Eye (tissue), 1 donor: ENCODE results near the gene ZNF521.

Experiments used
- DNase-seq: peaks from one replicate; pipeline ENCODE4 v3.0.0-alpha.2; 2015

The ZNF521 gene

DNA sequence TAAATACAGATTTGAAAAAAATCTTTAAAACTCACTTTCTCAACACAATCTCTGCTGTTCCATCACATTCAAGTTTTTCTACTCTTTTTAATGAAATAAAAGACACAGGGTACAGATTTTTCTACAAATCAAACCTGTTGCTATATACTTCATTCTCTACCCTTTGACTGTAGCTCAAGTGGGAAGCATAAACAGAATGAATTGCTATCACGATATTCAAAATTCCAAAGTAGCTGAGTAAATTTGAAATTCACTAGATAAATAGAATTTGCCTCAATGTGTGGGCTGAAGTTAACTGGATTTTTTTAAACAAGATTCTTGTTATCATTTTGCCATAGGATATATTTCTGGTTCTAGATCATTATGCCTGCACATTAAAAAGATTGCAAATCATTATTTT lies 185.9 kb downstream of the ZNF521 start:
- DNase-seq, result no peak

DNA sequence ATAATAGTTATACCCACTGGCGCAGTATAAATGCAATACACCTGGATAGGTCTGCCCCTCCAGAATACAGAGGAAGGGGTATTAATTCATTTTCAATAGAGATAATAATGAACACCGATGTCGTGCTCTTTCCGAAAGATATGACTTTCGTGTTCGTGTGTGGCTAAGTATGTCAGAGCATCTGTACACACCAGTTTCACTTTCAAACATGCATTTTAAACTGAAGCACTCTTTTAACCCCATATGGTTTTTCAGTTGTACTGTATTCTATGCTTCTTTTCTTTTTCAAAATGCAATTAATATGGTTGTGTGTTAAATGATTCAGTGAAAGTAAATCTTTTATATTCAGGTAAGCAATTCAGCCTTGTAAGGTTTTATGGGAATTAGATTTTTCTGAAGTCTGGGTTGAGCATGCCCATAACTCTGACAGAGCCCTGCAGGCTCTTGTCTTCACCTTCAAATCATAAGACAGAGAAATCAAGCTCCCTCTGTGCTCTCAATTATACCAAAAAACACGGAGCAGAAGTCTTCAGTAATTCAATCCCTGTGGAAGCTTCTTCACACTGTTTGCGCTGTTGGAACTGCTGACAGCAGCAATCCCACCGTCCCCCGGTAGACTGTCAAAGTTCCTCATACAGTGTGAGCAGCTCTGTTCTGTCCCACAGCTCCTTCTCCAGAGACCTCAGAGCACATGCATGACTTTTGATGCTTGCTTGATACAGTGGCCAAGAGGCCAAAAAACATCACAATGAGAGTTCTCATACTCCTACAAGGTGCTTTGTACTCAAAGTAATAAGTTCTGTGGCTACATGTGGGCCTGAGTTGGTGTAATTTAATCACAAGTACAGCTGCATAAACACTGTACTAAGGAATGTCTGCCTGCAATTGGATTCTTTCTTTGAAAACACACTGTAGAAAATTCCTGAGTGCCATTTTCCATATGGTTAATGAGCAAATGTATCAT lies 186.8 kb downstream of the ZNF521 start:
- DNase-seq, result peak; percentile 71

DNA sequence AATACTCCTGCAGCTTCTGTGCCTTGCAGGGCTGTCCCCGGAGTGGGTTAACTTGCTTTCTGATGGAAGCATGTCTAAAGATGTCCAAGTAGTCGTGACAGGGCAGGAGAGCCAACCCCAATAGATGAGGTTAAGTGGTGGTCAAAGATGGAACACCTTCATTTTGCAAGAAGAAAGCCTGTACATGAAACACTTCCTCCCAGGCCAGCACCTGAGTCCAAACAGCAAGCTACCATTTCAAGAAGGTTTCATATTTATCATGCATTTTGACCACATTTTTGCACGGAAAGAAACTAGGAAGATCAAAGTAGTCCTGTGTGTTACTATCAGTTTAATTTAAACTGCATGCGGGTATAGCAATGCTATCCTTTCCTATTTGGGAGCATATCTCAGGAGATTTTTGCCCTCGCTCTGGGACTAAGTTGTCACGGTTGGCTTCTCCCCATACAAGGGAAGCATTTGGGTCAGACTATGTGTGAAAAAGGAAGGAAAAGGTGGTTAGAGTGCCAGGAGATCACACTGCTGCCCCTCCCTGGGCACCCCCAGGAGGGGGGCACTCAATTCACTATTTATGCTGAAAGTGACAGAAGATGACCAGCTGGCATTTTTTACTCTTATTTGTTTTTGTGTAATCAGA lies 187.6 kb downstream of the ZNF521 start:
- DNase-seq, result no peak

DNA sequence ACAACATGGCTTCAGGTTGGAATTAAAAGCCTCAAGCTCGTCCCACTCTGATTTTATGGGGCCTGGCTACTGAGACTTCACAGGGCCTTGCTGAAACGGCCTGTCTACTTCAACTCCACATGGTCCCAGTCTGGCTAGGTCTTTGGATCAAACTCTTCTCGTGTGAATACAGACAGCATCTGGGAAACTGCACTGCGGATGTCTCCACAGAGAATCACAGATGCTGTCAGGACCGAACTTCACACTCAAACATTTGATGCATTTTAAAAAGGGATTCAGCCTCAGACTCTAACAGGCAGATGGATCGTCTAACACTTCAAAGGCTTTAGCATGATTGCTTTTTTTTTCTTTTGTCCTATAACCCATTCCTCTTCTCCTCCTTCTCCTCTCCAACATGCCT lies 198.5 kb downstream of the ZNF521 start:
- DNase-seq, result no peak

DNA sequence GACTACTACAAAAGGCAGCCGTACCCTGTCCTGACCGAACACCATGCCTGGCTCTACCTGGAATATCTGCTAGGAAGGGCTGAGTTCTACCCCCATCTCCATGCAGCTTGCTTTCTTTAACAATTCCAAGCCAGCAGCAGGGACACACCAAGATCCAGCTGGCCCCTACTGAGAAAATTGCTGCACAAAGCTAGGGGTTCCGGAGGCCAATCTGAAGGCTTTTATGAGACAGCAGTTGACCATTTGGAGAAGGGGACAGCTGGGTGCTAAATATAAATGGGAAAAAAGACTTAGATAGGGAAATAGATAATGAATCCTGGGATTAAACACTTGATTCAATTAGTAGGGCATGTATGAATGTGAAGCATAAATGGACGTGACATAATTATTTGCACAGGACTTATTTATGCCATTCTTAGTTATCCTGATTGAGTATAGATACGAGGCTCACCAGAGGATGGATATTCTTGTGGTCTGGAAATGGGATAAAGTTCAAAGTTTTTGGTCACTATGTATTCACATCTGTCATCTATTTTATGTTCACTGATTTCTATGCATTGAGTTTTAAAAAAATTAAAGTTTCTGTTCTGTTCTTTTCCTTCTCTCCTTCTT lies 204.0 kb downstream of the ZNF521 start:
- DNase-seq, result no peak

DNA sequence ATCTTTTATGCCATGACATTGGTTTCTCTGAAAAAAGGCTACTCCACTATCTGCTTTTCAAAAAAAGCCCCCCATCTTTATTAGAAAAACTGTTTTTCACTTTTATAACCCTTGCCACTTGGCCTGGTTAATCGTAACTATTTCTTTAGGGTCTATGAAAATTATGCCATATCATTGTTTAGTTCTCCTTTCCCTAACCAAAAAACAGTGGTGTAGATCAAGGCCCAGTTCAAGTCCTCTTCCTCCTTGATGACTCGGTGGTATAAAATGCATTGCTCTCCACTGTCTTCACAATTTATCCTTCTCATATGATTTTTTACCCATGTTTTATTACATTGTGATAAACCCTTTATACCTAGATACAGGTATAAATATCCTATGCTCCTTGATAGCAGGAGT lies 205.5 kb downstream of the ZNF521 start:
- no peak for DNase-seq

DNA sequence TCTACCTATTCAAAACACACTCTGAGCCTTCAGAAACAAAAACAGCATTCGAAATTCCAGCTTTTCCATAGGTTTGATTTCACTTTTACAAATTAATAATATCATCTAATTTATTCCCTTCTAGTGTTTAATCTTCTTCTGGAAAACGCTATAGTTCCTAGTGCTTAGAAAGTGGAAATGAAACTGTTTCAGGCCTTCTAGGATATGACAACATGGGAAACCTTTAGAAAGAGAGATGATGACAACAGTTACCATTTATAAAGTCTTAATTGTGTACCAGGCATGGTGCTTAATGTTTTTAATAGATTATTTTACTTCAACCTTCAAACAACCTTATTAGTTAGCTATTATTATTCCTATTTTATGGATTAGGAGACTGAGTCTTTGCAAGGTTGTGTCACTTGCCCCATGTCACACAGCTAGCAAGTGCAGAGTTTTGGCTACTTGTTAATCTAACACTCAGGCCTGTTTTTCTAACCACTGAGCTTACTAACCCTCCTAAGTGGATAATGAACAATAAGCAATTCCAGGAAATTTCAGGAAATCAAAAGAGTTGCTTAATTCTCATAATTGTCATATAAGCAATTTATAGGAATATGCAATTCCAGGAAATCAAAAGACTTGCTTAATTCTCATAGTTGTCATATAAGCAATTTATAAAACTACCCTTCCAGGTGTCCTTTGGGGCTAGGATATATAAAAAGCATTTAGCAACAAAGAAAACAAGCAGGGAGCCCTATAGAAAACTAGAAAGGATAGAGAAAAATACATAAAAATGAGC lies 206.0 kb downstream of the ZNF521 start:
- no peak for DNase-seq

DNA sequence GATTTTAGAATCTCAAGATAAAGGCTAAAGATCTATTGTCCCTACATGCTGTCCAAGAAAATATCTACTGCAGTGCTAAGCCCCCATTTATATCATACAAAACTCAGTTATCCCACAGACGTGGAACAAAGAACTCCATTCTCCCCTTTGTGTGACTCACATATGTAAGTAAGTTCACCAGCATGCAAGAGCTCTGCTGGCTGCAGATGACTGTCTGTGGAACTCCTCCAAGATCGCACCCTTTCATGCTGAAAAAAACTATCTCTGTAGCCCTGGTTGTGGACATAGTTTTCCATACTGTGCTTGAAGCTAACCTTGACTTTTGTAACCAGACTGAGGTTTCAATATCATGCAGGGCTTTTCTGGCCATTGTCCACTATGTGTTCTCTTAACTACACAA lies 207.1 kb downstream of the ZNF521 start:
- no peak for DNase-seq

DNA sequence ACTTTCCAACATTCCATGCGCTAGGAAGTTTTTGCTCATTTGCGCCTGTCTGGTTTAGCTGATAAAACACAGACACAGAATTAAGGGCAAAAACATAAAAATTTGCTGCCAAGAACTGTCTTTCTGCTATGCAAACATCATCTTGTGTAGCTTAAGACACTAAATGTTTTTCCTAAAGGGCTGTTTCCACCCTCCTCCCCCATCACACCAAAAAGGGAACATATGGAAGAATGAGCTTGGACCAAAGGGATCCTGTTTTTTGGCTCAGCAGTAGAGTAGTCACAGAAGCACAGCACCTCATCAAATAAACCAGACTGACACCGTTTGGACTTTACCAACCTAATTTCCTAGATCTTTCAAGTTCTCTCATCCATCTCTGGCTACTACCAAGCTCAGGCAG lies 210.1 kb downstream of the ZNF521 start:
- DNase-seq, result peak; percentile 45

DNA sequence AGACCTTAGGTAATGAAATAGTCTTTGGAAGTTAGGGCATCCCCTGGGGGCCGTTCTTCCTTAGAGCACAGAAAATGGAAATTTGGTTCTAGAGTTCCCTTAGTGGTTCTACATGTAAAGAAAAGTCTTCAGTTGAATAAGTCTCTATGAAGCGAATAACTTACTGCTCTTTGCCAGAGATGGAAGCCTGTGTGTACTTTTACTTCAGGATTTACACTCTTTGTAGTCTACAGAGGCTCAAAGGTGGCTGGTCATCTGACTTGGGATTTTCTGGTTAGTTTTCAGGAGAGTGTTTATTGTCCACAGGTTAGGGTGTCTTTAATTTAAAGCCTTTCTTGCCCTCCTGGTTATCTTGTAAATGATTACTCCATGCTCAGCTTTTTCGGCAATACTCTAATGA lies 210.6 kb downstream of the ZNF521 start:
- DNase-seq, result no peak

DNA sequence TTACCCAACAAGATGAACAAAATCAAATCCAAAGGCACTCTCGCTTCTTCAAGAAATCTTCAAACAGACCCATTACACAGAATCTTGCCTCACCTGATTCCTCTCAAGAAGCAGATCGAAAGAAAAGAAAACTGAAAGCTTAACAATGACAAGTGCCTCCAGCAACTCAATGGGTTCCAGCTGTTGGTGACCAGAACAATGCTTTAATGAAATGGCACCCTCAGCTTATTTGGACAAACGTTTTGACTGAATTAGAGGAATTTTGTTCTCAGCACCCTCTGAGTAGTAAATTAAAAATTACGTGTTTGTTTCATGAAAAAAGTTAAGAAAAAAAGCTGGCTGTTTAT lies 211.0 kb downstream of the ZNF521 start:
- no peak for DNase-seq

DNA sequence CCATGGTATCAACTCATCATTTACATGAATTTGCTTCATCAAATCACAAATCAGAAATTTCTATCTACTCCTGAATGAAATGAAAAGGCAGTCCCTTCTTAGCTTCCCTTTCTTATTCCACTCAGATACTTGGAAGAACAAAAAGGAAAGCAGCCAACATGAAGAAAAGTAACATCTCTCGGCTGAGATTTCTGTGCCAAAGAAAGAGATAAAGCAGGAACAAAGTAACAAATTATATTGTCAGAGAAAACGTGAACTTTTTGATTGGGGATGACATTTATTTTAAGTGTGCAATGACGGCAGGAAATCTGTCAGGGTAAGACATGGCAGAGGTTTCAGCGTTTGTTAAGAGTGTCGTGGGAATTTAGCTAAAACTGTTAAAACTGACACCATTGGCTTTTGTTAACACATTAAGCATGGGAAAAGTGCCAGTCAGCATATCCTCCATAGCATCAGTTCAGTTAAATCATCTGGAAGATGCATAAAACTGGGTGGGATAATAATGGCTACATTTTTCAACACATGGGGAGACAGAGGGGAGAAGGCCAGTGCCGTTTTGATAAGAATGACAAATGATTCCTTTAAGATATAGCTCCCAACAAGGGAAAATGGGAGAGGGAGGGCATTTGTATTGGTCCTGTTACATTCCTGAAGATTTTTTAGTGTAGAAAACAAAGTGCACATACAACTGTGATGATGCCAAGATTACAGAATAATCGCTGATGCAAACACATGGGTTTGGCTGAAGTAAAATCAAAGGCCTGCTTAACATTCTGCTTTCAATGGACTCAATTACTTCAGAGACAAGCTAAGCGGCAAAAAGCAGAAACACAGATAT lies 211.6 kb downstream of the ZNF521 start:
- peak; percentile 53 for DNase-seq

DNA sequence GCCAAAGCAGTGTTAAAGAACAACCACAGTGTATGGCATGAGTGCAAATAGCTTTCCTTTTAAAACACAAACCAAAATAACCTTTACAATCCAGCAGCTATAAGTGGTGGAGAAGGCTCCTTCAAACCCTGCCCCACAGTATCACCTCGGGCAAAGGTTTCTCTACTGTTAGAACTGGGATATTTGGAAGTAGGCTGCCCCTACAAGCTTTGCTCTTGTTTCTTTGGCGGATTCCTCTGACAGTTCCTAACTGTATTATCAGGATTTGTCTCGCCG lies 214.8 kb downstream of the ZNF521 start:
- no peak for DNase-seq

DNA sequence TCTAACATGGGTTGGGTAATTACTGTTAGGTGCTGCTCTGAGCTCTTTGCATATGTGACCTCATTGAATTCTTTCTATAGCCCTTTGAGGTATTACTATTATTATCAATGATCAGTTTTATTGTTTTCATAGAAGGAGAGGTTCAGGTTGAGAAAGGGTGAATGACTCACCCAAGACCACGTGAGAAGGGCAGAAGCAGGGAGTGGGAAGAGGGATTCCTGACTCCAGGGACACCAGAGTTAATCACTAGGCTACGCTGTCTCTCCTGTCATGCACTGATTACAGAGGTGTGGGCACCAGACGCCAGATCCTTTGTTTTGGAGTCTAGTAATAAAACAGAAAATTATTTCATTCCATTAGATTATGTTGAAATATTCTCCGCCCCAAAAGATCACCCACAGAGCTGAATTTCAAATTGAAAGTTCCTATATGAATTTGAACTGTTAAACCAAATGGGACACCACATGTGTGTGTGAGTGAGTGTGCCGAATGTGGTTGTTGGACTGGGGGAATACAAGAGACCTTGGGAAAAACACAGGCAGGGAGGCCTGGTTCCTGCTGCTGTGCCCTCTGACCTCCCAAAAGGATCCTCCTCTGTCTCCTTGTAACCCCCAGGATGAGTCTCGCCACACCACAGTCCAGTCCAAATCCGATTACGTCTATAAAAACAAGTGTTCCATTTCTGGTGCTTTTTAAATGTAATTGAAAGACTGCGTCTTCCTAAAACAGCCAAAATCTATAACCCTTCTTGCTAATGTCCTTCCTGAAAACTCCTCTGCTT lies 215.4 kb downstream of the ZNF521 start:
- no peak for DNase-seq

DNA sequence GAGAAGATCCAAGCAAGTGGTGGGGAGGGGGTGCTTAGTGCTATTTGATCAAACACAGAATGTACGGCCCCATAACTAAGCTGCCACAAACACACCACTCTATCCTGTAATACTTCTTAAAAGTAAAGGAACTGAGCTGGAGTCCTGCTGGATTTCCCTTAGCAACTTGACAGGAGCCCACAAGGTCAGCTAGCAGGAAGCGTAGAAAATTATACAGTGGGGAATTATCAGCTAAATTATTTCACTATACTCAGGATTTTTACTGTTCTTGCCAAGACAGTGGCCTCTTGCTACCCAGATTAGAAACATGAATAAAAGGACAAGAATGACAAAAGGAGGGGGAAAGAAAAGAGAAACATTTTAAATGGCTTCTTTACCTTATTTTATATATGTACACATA lies 217.1 kb downstream of the ZNF521 start:
- DNase-seq, result no peak

DNA sequence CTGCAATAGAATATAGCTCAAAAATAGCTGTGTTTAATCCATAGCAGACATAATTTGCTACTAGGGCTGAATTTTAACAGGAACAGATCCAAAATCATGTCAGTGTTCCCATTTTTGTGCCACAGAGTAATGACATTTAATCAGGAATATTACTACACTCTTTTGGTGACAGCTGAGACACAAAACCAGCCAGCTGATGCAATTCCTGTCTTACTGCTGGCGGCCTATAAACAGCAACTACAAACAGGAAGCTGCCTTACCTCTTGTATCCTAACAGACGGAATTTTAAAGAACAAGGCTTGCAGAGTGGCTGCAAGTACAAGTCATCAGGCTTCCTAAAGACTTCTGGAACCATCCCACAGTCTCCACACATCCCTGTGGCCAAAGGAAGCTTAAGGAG lies 218.1 kb downstream of the ZNF521 start:
- no peak for DNase-seq

DNA sequence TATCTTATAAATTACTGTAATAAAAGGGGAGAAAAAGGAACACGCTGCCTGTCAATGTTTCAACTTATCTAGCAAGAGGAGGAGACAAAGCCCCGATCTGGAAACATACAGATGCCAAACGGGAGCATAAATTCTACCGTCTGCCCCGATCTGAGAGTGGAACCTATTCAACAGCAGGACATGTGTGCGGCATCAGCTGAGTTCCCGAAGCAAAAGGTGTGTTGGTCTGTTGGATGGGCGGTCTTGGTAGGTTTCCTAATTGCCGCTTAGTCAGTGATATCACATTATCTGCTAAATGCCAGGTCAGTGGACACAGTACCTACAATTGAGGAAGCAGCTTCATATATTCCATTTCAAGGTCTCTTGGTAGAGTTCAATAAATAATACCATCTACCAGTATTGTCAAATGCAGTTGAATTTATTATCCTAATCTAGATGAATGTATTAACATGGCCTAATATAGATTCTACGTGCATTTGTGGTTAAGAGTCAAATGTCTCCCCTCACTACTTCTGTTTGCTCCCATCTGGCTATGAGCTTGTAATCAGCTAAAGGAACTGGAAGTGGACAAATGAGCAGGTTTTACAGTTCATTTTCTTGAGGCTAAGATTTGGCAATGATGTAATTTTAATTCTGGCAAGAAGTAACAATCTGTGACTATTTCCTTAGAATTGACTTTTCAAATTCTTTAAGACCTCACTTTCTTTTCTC lies 219.0 kb downstream of the ZNF521 start:
- no peak for DNase-seq

DNA sequence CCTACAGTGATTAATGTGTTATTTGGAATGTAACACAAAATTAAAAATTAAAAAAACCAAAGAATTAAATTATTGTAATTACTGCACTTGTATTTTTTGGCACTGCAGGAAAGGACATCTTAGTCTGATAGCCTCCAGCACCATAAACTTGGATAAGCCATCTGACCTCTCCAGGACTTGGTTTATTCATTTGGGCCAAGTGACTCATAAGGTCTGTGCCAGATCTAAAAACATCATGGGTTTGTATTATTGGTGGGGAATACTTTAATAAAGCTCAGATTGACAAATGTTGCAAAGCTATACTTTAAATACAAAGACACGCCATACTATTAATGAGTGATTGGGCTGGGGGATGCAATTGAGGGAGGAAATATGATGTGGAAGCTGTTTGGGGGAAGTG lies 225.2 kb downstream of the ZNF521 start:
- no peak for DNase-seq

DNA sequence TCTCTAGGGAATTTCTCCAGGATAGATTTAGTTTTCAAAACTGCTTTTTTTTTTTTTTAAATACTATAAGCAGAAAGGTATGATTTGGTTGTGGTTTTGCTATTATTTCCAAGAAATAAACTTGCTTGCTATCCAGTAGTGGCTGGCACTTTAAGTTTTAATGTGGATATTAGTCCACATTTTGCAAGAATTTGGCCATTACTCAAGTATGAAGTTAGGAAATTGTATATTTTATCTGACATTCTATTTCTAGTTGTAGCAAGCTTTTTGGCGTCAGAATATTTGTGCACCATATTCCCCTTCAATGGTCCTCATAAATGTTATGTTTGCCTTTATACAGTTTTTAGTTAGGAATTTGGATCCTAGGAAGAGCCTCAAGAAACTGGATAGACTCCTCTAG lies 226.3 kb downstream of the ZNF521 start:
- no peak for DNase-seq

DNA sequence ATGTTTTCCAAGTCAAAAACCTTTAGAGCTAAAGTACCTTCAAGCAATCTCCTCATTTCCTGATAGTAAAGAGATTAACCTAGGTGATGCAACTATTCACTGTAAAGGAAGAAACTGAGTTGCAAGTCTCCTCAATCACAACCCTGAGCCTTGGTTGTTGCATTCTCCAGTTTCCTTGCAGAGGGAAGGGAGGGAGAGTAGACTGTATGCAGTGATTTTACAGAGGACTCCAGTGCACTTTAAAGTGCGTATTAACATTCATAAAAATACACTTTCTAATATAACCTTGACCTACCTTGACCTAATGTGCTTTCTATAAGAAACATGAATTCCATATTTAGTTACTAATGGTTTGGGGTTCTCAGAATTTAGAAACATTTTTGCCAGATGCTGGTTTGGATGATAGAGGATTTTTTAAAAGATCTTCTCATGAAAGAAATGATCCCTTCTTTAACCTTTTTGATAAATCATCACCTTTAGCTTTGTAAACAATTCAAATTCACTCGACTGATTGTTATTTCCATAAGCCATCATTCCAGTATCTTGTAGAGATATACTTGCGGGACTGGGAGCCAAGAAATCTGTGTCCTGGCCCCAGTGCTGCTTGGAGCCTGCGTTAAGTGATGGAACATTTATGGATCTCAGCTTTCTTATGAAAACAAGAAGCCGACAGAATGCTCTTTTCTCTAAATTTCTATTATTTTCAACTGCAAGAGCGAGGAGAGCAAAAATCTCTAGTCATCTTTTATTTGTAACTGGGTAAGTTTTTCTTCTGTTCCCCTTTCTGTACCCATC lies 228.3 kb downstream of the ZNF521 start:
- DNase-seq, result no peak
